ENCODE results near the gene CA10. TPM values are rescaled to one million over a fixed set of nuclear protein-coding genes. Genes with fewer than 3 reads are reported as not detected.

CA10 gene
- total and polyA plus RNA-seq, 2 donors (not counting 3 experiments of a cell fraction or from before 2014, with no cell fraction given): not detected

GRCh38 chr17:52156576-52157570 lies 1.6 kb downstream of the CA10 start:
- H3K27ac ChIP-seq (ENCODE audit: insufficient read depth, low read depth, low read length): no peak overlapping the region
- H2AFZ ChIP-seq (ENCODE audit: low read depth, low read length): no peak overlapping the region
- BruUV-seq (replicated peaks): no TSS peak
- no peak overlapping the region for H3K4me3 ChIP-seq (replicated peaks in 1 of 3; ENCODE audit: insufficient read depth in 1 of 3, low read depth in 1 of 3, low read length in 3 of 3)
- TF ChIP-seq JUN (IDR thresholded peaks at IDR 0.05; ENCODE audit: borderline replicate concordance, insufficient read depth, insufficient read length, low read depth) (no peak), POLR2AphosphoS5 (IDR thresholded peaks at IDR 0.05; ENCODE audit: insufficient read depth, low read depth, low read length) (no peak), GATA2 (IDR thresholded peaks at IDR 0.05; ENCODE audit: insufficient read depth, insufficient read length, low read depth, low read length) (no peak), FOS (IDR thresholded peaks at IDR 0.05; ENCODE audit: borderline replicate concordance, insufficient read depth, low read length) (no peak), MYC (IDR thresholded peaks at IDR 0.05; ENCODE audit: low read depth, low read length) (no peak), POLR2A (IDR thresholded peaks at IDR 0.05; ENCODE audit: low read depth, low read length) (no peak), CTCF (IDR thresholded peaks at IDR 0.05; ENCODE audit: extremely low read depth in 1 of 2, insufficient read depth in 1 of 2, low read depth in 1 of 2, low read length in 2 of 2) (no peak), MAX (IDR thresholded peaks at IDR 0.05; ENCODE audit: insufficient read depth, insufficient read length) (no peak), EZH2 (IDR thresholded peaks at IDR 0.05; ENCODE audit: borderline replicate concordance, low read depth, low read length, severe bottlenecking) (no peak)
- no peak overlapping the region for H3K4me2 ChIP-seq (ENCODE audit: insufficient read depth, low read length)
- DNase-seq (ENCODE audit: low read depth, low spot score) (no peak), FAIRE-seq (no peak)
- POLR2A ChIA-PET: no interaction called here
- no peaks in the 10 kb centered on the region for H4K20me1 ChIP-seq (replicated peaks; ENCODE audit: control insufficient read depth, extremely low read depth, insufficient read depth, low read length)
- no peak overlapping the region for H3K9ac ChIP-seq (replicated peaks; ENCODE audit: extremely low read depth, insufficient read depth, low read length)
- H3K36me3 ChIP-seq (ENCODE audit: control insufficient read depth in 2 of 2, extremely low read depth in 1 of 2, insufficient read depth in 2 of 2, low read length in 2 of 2): no peaks in the 10 kb centered on the region
- H3K27me3 ChIP-seq (ENCODE audit: control insufficient read depth in 2 of 2, insufficient read depth in 2 of 2, low read length in 2 of 2): peaks cover 4 to 6% of the 10 kb centered on the region in 2 experiments
- CTCF ChIA-PET: no interaction called here
- no peaks in the 10 kb centered on the region for H3K79me2 ChIP-seq (ENCODE audit: control insufficient read depth, insufficient read depth, low read length)
- no peaks in the 10 kb centered on the region for H3K9me3 ChIP-seq (replicated peaks; ENCODE audit: control insufficient read depth, insufficient read depth, low read length)
- no peaks in the 10 kb centered on the region for H3K9me1 ChIP-seq (replicated peaks; ENCODE audit: control insufficient read depth, extremely low read depth, insufficient read depth, low read length)
- intact Hi-C loops (cut with micrococcal nuclease) (no loop called here), dilution Hi-C loops (cut with MboI; ENCODE audit: extremely low pct_ligation_motif_present, low sequenced_read_pairs) (no loop called here)
- H3K4me1 ChIP-seq (ENCODE audit: control insufficient read depth, extremely low read depth, insufficient read depth, low read length): no peaks in the 10 kb centered on the region
